GM18498 (cell line): Measurements from ENCODE around the gene APBB2.

Source experiments
- ATAC-seq: cut with Tn5 transposase; IDR thresholded peaks from one replicate; pipeline ENCODE4 v1.9.1; 2021; ENCODE audit warnings: mild to moderate bottlenecking, moderate library complexity; ENCODE audit not compliant: unreplicated experiment

The APBB2 gene

DNA sequence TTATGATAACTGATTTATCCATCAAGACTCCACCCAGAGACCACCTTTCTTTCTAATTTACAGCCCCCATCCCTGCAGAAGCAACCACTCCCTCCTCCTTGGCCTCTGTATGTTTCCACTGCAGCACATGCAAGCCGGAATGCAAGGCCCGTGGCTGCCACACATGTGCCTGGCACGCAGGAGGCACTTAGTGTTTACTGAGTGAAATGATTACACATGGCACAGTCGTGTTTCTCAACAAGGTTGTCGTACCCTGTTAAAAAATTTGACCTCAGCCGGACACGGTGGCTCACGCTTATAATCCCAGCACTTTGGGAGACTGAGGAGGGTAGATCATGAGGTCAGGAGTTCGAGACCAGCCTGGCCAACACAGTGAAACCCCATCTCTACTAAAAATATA, 104.3 kb downstream of the APBB2 start:
- no peak for ATAC-seq

- no peak for ATAC-seq
Measured at GRCh38 chr4:41108481-41108880, 105.9 kb downstream of the APBB2 start.

- no peak for ATAC-seq
Measured at GRCh38 chr4:41106694-41107419, 107.5 kb downstream of the APBB2 start.

GRCh38 chr4:41106081-41106480, 108.3 kb downstream of the APBB2 start:
- ATAC-seq = no peak

- ATAC-seq = no peak
Measured at GRCh38 chr4:41104155-41104554, 110.2 kb downstream of the APBB2 start.

DNA sequence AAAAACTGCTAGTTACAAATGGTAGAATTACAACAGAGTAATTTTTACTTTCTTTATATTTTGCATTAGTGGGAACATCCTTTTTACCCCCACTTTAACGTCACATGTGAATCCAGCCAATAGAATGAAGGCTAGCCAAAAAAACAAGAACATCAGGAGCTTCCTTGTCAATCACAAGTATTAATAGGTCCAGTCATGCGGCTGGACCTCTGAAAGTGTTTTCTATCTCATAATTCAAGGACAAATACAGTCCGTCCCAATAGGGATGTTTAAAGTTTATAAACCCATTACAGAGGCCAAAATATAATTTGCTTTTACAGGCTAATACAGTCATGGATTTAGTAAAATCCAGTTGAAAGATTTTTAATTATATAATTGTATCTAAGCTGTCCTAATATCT, 110.7 kb downstream of the APBB2 start:
- ATAC-seq = no peak

DNA sequence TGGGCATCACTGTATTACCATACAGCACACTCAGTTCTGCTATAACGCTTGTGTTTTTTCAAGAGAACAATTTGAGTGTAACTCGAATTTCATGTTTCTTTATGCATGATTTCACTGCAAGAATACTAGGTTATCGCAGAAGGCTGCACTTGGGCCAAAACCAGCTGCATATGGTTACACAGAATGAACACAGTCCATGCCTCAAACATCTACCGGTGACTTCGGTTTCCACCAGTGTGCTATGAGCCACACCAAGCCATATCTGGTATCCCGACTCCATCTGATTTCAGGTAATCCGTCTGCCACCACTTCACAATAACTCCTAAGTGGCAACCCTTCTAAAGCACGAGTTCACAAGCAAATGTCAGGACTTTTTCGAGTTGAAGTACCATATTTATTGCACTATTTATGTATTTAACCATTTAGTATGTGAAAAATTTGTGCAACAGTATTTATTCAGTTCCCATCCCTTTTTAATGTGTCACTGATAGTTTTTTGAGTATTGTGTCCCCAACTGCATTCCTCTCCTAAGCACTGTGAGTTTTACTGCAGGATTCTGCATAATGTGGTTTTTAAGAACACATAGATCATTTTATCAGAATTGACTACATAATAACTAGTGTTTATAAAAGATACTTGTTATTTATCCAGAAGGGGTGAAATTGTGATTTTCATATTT, 111.8 kb downstream of the APBB2 start:
- no peak for ATAC-seq

- no peak for ATAC-seq
Measured at GRCh38 chr4:41098093-41099048, 116.0 kb downstream of the APBB2 start.

DNA sequence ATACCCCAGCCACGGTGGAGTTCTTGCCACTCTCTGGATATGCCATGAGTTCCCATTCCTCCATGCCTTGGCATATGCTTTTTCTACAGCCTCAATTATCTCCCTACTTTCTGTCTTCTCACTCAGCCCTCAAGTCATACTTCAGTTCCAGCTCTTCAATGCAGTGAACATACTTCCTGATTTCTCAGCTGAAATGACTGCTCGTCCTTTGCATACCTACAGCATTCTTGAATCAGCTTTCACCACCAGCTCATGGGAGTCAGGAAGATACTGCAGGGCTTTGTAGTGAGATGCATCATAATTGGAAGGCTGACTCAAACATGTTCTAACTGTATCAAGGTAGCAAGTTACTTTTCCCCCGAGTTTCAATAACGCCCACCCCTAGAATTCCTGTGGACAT, 118.4 kb downstream of the APBB2 start:
- no peak for ATAC-seq

DNA sequence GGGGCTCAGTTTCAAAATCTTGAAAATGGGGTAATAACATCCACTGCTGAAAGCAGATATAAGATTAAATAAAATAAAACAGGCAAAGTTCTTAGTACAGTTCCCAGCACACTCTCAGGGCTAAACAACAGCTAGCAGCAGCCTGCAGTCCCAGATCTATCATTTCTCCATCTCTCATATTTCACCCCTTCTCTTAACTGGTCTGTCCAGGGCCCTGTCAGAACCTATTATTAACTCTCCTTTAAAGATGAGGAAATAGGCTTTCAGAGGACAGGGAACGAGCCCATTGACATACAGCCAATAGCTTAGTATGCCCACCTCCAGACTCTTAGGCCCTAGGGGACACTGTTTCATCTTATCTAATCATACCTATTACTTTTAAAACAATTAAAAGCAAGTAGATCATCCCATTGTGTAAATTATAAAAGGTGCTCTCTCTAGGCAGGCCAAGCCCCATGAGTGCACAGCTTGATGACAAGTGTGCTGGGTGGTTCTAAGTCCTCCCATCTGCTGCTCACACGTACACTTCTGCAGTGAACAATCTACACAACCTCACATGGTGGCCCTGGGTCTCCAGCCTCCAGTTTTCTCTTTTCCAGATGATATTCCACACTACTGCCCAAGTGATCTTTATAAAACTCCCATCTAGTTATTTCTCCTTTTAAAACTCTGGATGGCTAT, 119.0 kb downstream of the APBB2 start:
- ATAC-seq = no peak

GRCh38 chr4:41092128-41092527, 122.2 kb downstream of the APBB2 start:
- no peak for ATAC-seq

DNA sequence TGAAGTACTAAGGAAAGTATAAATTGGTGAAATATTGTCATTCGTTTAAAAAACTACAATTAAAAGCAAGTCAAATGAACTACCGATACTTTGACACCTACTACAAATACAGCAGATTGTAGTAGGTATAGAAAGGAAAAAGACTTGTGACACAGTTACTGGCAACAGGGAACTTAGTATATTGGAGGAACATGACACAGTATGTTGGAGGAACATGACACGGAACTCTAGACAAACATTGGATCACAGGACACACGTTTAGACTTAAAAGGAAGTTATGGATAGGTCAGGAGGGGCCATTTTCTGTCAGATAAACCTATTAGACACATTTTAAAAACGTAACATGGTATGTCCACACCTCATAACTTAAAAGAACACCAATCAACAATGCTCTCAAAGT, 132.5 kb downstream of the APBB2 start:
- no peak for ATAC-seq

DNA sequence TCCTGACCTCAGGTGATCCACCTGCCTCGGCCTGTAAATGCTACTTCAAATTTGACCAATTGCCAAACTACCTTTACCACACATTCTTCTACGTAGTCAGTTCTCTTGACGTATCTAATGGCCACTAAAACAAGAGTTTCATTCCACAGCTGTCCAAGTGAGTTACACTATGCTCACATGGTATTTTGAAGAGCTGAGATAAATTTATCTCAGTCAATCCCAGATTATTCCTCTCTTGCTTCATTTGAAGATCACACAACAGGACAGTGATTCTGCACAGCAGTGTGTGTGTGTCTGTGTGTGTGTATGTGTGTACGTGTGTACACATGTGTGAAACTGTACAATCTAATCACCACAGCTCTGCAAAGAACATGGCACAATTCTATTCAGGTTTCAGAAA, 133.4 kb downstream of the APBB2 start:
- no peak for ATAC-seq

GRCh38 chr4:41079881-41080560, 134.3 kb downstream of the APBB2 start:
- ATAC-seq = no peak

DNA sequence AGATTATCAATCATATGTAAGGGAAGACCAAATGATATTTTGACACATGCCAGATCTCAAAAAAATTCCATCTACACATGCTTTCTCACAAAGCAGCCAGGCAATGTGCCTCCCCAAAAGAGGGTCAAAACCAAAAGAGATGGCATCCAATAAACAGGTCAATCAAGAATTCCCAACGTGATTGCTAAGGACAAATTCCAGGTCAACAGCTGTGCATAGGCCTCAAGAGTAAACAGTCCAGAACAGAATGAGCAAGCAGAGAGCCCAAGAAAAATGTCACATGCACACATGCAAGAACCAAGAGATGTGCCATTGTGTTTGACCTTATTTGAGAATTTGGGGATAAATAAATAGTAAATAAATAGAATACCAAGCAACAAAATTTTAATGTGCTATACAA, 136.7 kb downstream of the APBB2 start:
- ATAC-seq = no peak

DNA sequence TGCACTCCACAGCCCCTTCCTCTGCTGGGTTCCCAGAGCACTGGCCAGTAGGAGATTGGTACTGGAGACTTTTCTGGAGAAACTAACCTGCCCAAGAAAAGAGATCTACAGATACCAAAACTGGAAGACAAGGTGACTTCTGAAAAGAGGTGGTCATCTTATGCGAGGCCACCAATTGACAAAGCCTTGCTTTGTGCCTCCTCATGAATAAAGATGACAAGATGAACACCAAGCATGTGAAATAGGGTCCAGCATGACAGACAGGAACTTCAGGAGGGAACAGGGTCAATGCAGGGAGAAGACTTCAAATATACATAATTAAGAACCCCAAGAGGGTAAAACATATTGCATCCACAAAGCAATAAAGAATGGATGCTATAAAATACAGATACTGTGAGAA, 137.9 kb downstream of the APBB2 start:
- ATAC-seq = no peak

GRCh38 chr4:41074215-41074614, 140.1 kb downstream of the APBB2 start:
- no peak for ATAC-seq

DNA sequence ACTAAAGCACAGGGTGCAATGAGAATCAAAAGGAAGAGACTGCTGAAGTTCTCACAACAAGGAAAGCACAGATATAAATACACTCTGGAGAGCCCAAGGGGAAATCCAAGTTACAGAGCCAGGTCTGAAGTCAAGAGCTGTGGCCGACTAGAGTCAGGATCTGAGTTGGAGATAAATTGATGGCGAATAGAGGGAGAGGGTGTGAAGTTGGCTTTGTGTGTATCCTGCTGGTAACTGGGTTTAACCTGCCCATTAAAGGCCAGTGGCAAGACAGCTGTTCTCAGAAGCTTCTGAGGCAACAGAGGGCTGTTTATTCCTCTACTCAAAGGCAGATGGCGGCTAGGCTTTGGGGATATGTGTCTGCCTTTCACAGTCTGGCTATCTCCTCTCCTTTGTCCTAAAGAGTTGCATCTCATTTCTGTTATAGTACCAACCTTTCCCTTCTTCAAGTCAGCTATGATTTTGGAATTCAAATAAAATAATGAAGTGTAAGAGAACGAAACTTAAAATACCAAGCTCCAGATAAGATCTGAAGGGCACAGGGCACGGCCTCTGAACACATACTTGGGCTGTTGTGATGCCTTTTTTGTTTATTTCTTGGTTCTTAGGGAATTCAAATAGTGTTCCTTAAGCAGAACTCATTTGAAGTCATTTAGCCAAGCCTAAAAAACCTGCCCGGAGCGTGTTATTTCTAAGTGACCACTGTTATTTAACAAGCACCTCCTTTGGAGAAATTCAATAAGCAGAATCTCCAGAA, 142.1 kb downstream of the APBB2 start:
- ATAC-seq = no peak

GRCh38 chr4:41070516-41071281, 143.6 kb downstream of the APBB2 start:
- no peak for ATAC-seq
